Loucy (cell line): ENCODE data around the gene AMDHD1.

Experiments used
- EZH2phosphoT487 ChIP-seq: fragments of 200-600 bp; IDR thresholded peaks from 2 replicates; pipeline ENCODE4 v1.6.1; 2018; ENCODE audit warnings: antibody characterized with exemption, mild to moderate bottlenecking, moderate library complexity, borderline replicate concordance
- TF ChIP-seq, protein P1 (sequence below): fragments of 200-600 bp; sonication (generic); conservative IDR thresholded peaks from 2 replicates; pipeline ENCODE4 v1.5.1; 2014; ENCODE audit warnings: mild to moderate bottlenecking, antibody characterized with exemption, low read length

GRCh38 chr12:95960241-95960640 is 17.1 kb downstream of the AMDHD1 start:
- TF ChIP-seq, protein P1, sequence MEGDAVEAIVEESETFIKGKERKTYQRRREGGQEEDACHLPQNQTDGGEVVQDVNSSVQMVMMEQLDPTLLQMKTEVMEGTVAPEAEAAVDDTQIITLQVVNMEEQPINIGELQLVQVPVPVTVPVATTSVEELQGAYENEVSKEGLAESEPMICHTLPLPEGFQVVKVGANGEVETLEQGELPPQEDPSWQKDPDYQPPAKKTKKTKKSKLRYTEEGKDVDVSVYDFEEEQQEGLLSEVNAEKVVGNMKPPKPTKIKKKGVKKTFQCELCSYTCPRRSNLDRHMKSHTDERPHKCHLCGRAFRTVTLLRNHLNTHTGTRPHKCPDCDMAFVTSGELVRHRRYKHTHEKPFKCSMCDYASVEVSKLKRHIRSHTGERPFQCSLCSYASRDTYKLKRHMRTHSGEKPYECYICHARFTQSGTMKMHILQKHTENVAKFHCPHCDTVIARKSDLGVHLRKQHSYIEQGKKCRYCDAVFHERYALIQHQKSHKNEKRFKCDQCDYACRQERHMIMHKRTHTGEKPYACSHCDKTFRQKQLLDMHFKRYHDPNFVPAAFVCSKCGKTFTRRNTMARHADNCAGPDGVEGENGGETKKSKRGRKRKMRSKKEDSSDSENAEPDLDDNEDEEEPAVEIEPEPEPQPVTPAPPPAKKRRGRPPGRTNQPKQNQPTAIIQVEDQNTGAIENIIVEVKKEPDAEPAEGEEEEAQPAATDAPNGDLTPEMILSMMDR, result no peak
- TF ChIP-seq EZH2phosphoT487, result no peak
